HG02870 (cell line): Measurements from ENCODE around the gene BAMBI.

Source experiments
- ATAC-seq: cut with Tn5 transposase; IDR thresholded peaks from one replicate; pipeline ENCODE4 v1.9.1; 2021; ENCODE audit warnings: mild to moderate bottlenecking, moderate library complexity; ENCODE audit not compliant: unreplicated experiment

The BAMBI gene

GRCh38 chr10:28674782-28675181, 2.5 kb upstream of the BAMBI start:
- ATAC-seq = no peak

- ATAC-seq = peak; percentile 1
These were observed 874 bp upstream of the BAMBI start for GRCh38 chr10:28676326-28676967.

- no peak for ATAC-seq
These were observed 766 bp downstream of the BAMBI start for GRCh38 chr10:28677888-28678686.

- ATAC-seq = no peak
These were observed 1.6 kb downstream of the BAMBI start for GRCh38 chr10:28678687-28679457.

- no peak for ATAC-seq
These were observed 2.4 kb downstream of the BAMBI start for GRCh38 chr10:28679581-28680357.

GRCh38 chr10:28680358-28680752, 3.0 kb downstream of the BAMBI start:
- no peak for ATAC-seq

- no peak for ATAC-seq
These were observed 4.0 kb downstream of the BAMBI start for GRCh38 chr10:28681291-28681763.

GRCh38 chr10:28681928-28682750, 4.8 kb downstream of the BAMBI start:
- no peak for ATAC-seq

- no peak for ATAC-seq
These were observed 7.0 kb downstream of the BAMBI start for GRCh38 chr10:28684157-28684985.

- ATAC-seq = no peak
These were observed 7.8 kb downstream of the BAMBI start for GRCh38 chr10:28684986-28685580.

GRCh38 chr10:28685717-28686116, 8.4 kb downstream of the BAMBI start:
- ATAC-seq = no peak

GRCh38 chr10:28686835-28687682, 9.7 kb downstream of the BAMBI start:
- no peak for ATAC-seq

- ATAC-seq = no peak
These were observed 10.3 kb downstream of the BAMBI start for GRCh38 chr10:28687683-28688001.

GRCh38 chr10:28690545-28690944, 13.2 kb downstream of the BAMBI start:
- no peak for ATAC-seq

GRCh38 chr10:28691187-28691694, 13.9 kb downstream of the BAMBI start:
- ATAC-seq = no peak

- ATAC-seq = no peak
These were observed 14.7 kb downstream of the BAMBI start for GRCh38 chr10:28692050-28692449.

GRCh38 chr10:28694530-28694929, 17.2 kb downstream of the BAMBI start:
- ATAC-seq = no peak

GRCh38 chr10:28698075-28698474, 20.8 kb downstream of the BAMBI start:
- no peak for ATAC-seq
